GM21529 (cell line): ENCODE data around the gene CDYL.
"Not testable (repeated sequence)": the region's sequence is repeated elsewhere in the genome, so short reads cannot be mapped to it uniquely, and the experiment has no call there.

Source experiments
- ATAC-seq: cut with Tn5 transposase; IDR thresholded peaks from one replicate; pipeline ENCODE4 v1.9.1; 2021; ENCODE audit not compliant: unreplicated experiment

Gene CDYL

DNA sequence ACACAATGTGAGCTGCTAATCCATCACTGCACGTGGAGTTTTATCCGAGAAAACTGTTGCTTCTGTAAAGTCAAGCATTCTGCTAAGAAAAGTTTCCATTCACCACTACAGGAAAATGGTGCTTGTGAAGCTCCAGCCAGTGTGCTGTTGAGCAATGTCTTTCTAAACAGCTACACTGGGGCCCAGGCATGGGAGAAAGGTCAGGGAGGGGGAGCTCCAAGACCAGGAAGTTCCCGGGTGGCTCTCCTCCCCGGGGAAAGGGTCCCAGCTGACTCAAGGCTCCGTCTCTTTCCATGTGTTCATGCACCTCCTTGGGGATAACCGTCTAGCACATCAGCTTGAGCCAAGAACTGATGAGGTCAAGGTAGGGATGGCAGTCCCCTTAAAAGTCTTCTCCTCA lies 207.1 kb downstream of the CDYL start:
- no peak for ATAC-seq

DNA sequence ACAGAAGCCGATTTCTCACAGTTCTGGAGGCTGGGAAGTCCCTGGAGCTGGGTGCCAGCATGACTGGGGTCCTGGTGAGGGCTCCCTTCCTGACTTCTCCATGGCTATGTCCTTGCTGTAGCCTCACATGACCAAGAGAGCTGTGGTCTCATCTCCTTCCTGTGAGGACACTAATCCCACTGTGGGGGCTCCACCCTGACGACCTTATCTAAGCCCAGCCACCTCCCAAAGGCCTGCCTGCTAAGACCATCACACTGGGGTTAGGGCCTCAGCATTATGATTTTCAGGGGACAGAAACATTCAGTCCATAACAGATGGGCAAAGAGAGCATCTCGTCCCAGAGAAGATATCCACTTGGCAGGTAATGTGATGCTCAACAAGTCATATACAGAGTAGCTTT lies 210.8 kb downstream of the CDYL start:
- no peak for ATAC-seq

DNA sequence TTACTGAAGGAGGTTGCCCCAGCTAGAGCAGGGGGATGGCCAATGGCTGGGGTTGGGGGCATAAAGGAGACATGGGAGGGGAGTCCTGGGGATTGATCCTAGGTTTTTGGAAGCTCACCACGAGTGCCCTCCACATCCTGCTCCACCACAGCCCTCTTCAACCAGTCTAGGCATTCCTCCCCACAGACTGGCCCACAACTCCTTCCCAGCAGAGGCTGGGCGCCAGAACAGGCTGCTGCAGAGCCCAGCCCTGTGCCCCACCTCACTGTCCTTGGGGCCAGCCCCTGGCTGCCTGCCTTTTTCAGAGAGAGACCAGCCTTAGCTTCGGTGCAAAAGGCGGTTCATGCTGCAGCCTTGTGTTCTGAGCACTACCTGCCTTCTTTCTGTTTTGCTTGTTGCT lies 211.2 kb downstream of the CDYL start:
- ATAC-seq, result no peak

DNA sequence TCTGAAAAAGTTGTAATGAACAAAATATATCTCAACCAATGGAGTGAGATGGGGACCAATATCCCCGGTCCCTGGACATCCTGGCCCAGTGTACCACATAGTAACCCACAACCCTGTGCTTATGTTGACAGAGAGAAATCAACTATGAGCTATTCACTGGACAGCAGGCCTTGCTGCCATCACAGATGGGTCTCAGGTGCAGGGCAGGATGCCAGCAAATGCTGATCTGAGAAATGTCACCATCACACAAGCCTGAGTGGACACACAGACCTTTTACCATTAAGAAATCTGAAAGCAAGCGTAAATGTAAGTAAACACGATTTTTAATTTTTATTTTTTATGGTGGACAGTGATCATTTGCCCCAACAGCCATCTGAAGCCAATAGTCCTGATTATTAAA lies 218.5 kb downstream of the CDYL start:
- ATAC-seq, result no peak

DNA sequence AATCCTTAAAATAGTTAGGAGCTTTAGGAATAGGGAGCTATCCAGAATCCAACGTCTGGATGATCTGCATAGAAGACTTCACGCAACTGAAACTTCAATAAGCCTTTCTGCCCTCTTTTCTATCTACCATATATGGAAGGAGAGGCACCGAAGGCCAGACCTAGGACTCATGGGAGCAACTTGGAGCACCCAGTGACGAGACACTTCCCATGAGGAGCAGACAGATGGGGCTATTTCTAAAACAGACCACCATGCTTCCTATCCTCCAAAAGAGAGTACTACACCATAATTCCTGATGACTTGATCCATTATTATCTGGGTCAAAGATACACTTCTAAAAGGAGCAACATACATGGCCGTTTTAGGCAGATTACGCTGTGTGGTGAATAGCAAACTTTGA lies 221.7 kb downstream of the CDYL start:
- ATAC-seq, result no peak

DNA sequence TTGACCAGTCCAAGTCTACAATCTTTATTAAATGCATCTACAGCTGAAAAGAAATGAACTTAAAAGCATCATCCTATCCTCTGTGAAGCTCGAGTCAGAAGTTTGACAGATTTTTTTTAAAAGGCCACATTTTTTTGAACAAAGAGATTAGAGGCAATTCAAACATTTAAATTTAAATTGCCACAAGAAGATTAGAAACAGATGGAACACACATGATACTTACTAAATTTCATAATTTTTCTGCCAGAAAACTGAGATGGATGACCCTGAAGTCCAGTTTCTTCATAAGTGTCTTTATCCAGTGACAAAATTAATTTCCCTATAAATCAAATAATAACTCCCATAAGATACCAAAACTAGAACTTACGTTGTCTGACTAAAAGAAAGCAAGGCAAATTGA lies 223.4 kb downstream of the CDYL start:
- ATAC-seq, result no peak

DNA sequence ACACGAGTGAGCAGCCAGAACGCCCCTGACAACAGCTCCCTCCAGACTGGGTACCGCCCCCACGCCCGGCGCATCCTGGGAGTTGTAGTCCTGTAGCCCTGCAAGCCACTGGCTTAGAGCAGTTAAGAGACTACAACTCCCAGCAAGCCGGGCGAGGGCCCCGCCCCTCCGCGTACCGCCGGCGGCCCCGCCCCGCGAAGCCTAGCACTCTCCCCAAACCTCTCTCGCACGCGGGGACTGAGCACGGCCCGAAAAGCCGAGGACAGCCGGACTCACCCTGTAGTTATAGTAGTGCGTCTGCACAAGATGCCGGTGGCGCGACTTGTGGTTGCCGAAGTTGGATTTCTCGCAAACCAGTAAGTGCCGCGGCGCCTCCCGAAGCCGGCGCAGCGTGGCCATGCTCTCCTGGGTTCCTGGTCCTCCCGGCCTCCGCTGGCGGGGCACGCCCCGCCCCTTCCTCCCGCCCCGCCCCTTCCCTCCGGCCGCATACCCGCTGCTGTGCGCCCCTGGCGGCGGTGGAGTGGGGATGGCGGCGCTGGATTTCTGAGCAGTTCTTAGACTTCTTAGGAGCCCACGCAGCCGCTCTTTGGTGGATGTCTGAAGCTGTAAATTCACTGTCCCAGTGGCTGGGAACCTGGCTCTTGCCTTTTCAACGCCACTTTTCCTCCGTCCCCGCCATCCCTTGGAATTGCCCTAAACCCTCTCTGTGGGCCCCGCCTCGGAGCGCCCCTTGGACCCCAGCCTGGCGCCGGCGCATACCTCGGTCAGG lies 227.6 kb downstream of the CDYL start, which contains the start of gene RPP40:
Gene RPP40, minus strand, starts transcription at position 434 of the 769 bp plus-strand sequence. Its CDS starts 35 bp downstream, at position 399.
- ATAC-seq, result peak; percentile 95

DNA sequence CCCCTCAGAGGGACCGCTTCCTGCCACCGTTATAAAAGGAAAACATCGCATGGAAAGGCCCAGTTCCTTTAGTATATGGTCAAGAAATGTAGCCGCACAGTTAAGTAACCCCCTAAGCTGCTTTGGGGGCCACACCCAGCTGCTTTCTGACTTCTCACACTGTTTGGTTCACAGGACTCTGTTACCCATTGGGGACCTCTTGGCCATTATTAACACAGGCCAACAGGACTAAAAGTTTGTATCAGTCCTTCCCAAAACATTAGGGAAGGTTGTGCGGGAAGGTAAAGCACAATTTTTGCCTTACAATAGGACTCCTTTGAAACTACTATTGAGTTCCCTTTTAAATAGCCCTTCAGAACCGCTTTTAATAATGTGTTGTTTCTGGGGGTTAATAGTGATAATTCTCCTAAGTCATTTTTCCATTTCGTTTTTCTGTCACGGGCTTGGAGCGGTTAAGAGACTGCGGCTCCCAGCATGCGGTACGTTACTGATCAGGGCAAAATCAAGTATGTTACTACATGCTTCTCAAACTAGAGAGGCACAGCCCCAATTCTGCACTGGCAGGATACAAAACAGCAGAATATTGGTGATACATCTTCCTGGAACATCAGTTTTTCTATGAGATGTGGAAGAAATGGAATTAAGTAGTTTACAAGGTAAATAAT lies 228.3 kb downstream of the CDYL start:
- ATAC-seq, result peak; percentile 2

DNA sequence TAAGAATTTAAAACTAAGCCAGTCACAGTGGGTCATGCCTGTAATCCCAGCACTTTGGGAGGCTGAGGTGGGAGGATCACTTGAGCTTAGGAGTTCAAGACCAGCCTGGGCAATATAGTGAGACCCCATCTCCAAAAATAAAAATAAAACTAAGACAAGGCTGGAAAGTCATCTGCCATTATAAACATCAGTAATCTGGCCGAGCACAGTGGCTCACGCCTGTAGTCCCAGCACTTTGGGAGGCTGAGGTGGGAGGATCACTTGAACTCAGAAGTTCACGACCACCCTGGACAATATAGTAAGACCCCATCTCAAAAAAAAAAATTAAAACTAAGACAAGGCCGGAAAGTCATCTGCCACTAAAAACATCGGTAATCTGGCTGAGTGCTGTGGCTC lies 228.8 kb downstream of the CDYL start:
- not testable (repeated sequence) for ATAC-seq
